Osteocyte (in vitro differentiated cells): ENCODE data around the gene FBXL4. TPM values are rescaled to one million over a fixed set of nuclear protein-coding genes. Genes with fewer than 3 reads are reported as not detected.
A peak's percentile ranks its signal among the peaks of the same experiment; 100 is the strongest.

Experiments used
- DNase-seq: peaks from one replicate; pipeline ENCODE4 v3.0.0; 2021; ENCODE audit warnings: mixed read lengths; ENCODE audit not compliant: unreplicated experiment; ENCODE audit errors: extremely low spot score
- H3K27ac Mint-ChIP-seq: one replicate; pipeline ENCODE4 v1.8.0; 2021; ENCODE audit warnings: mild to moderate bottlenecking, mixed read lengths; ENCODE audit not compliant: unreplicated experiment
- H3K27me3 Mint-ChIP-seq: one replicate; pipeline ENCODE4 v1.8.0; 2021; ENCODE audit warnings: mixed read lengths; ENCODE audit not compliant: unreplicated experiment
- H3K36me3 Mint-ChIP-seq: one replicate; pipeline ENCODE4 v1.8.0; 2021; ENCODE audit warnings: mixed read lengths; ENCODE audit not compliant: unreplicated experiment
- H3K4me1 Mint-ChIP-seq: one replicate; pipeline ENCODE4 v1.8.0; 2021; ENCODE audit warnings: mixed read lengths; ENCODE audit not compliant: unreplicated experiment
- H3K4me3 Mint-ChIP-seq: one replicate; pipeline ENCODE4 v1.8.0; 2021; ENCODE audit warnings: mild to moderate bottlenecking, moderate library complexity, mixed read lengths; ENCODE audit not compliant: unreplicated experiment
- H3K9me3 Mint-ChIP-seq: one replicate; pipeline ENCODE4 v1.8.0; 2021; ENCODE audit warnings: mixed read lengths; ENCODE audit not compliant: unreplicated experiment
- total RNA-seq: library from RNA; stranded (reverse); gene quantifications from 2 replicates; pipeline ENCODE4 v1.2.1, GENCODE V29; 2021
- TF ChIP-seq, protein P1 (sequence below): fragments of 200-600 bp; sonication (generic); IDR thresholded peaks from 2 replicates; pipeline ENCODE4 v1.5.0; 2021; ENCODE audit warnings: antibody characterized with exemption, mild to moderate bottlenecking, moderate library complexity

FBXL4 gene
- total RNA-seq, 1 donor from 2014 or later: 16.6 TPM

DNA sequence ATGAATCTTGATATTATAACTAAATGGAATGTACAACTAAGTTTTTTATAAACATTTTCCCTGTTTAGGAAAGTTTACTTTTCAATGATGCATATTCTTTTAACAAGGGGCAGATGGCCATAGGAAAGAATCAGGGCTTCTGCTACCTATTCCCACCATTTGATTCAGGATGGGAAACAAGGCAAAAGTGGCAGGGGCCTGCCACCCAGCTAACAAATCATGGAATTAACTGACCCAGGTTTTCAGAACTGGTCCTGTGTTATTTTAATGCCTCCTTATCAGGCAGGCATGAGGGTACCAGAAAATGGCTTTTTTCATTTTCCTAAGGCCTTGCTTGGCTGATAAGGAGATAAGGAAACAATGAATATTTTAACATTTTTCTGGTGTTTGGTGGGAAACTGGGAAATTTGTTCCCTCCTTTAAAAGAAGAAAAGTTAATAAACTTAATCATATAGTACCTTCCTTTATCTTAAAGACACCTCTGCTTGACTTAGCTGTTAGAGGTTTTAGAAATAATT lies 106.7 kb downstream of the FBXL4 start:
- TF ChIP-seq, protein P1, sequence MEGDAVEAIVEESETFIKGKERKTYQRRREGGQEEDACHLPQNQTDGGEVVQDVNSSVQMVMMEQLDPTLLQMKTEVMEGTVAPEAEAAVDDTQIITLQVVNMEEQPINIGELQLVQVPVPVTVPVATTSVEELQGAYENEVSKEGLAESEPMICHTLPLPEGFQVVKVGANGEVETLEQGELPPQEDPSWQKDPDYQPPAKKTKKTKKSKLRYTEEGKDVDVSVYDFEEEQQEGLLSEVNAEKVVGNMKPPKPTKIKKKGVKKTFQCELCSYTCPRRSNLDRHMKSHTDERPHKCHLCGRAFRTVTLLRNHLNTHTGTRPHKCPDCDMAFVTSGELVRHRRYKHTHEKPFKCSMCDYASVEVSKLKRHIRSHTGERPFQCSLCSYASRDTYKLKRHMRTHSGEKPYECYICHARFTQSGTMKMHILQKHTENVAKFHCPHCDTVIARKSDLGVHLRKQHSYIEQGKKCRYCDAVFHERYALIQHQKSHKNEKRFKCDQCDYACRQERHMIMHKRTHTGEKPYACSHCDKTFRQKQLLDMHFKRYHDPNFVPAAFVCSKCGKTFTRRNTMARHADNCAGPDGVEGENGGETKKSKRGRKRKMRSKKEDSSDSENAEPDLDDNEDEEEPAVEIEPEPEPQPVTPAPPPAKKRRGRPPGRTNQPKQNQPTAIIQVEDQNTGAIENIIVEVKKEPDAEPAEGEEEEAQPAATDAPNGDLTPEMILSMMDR: no peak
- H3K9me3 Mint-ChIP-seq: no peaks in the 10 kb centered on the region
- H3K27ac Mint-ChIP-seq: no peak overlapping the region
- no peak for DNase-seq
- H3K4me1 Mint-ChIP-seq: peaks cover 15% of the 10 kb centered on the region
- no peaks in the 10 kb centered on the region for H3K36me3 Mint-ChIP-seq
- no peak overlapping the region for H3K4me3 Mint-ChIP-seq
- peaks cover 87% of the 10 kb centered on the region for H3K27me3 Mint-ChIP-seq

DNA sequence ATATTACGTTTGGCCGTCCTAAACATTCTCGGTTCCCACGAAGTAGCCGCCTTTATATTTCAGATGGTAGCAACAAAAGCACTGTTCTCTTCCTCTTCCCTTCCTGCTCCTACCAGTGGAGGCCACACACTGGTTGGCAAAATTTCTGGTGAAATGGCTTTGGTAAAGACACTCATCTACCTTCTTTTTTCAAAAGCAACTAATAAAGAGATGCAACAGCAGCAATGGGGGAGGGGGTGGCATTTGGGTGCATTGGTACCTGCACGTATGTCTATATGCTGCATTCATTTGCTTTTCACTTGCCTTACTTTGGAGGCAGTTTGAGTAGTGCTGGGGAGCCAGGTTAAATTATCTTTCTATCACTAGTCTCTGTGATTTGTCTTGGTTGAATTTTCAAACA lies 107.4 kb downstream of the FBXL4 start:
- H3K27ac Mint-ChIP-seq: no peak overlapping the region
- H3K27me3 Mint-ChIP-seq: peaks cover 86% of the 10 kb centered on the region
- TF ChIP-seq, protein P1: no peak
- H3K36me3 Mint-ChIP-seq: no peaks in the 10 kb centered on the region
- no peak overlapping the region for H3K4me3 Mint-ChIP-seq
- DNase-seq: no peak
- no peaks in the 10 kb centered on the region for H3K9me3 Mint-ChIP-seq
- H3K4me1 Mint-ChIP-seq: peaks cover 15% of the 10 kb centered on the region

DNA sequence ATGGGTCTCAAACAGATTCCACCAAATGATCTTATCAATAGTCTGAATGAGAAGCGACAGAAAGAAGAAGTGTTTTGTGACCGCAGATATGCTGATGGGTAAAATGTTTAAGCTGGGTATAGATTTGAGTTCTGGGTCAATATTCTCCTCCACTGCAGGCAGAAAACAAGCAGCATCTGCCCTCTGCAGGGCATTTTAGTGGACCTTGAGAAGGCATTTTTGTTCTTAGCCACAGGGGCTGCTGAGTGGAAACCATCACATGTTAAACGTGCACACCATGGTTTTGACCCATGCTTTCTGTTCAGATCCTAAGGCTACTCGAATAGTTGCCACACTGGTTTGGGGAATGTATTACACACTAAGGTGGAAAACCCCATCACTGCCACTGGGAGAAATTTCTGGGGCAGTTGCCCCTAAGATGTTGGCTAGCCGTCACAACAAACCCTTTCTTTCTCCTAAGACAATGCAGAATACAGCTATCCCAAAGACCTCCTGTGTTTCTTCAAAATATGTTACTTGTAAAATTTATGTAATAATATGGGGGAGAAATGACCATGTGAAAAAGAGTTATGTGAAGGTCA lies 107.9 kb downstream of the FBXL4 start:
- Mint-ChIP-seq H3K4me3 (no peak overlapping the region), H3K27ac (no peak overlapping the region), H3K36me3 (no peaks in the 10 kb centered on the region), H3K4me1 (peaks cover 14% of the 10 kb centered on the region), H3K9me3 (no peaks in the 10 kb centered on the region), H3K27me3 (peaks cover 85% of the 10 kb centered on the region)
- TF ChIP-seq, protein P1: peak; percentile 41
- no peak for DNase-seq

GRCh38 chr6:98838975-98839374 lies 108.8 kb downstream of the FBXL4 start:
- H3K27ac Mint-ChIP-seq: no peak overlapping the region
- no peaks in the 10 kb centered on the region for H3K36me3 Mint-ChIP-seq
- TF ChIP-seq, protein P1: no peak
- no peak for DNase-seq
- no peak overlapping the region for H3K4me3 Mint-ChIP-seq
- no peaks in the 10 kb centered on the region for H3K9me3 Mint-ChIP-seq
- peaks cover 84% of the 10 kb centered on the region for H3K27me3 Mint-ChIP-seq
- peaks cover 14% of the 10 kb centered on the region for H3K4me1 Mint-ChIP-seq

DNA sequence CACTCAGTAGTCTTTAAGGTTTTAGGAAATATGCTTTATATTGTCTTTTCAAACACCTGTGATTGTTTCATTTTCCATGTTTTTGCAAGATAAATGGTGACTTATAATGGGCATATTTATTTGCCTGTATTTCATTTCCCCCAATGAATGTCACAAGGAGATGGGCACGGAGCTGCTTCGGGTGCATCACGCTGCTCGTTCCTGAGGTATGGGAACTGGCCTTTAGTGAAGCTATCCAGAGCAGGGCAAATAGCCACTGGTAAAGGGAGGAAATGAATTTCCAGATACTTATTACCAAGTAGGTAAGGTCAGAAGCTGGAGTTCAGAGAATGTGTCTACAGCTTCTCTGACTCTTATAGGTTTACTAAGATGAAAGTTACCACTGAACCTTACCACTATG lies 109.7 kb downstream of the FBXL4 start:
- Mint-ChIP-seq H3K27me3 (peaks cover 85% of the 10 kb centered on the region), H3K9me3 (no peaks in the 10 kb centered on the region), H3K4me3 (no peak overlapping the region), H3K27ac (no peak overlapping the region), H3K36me3 (no peaks in the 10 kb centered on the region), H3K4me1 (peaks cover 20% of the 10 kb centered on the region)
- no peak for DNase-seq
- TF ChIP-seq, protein P1: no peak
